KBM-7 (cell line): ENCODE results near the gene RFT1.

ENCODE experiments used
- DNase-seq: peaks from one replicate; pipeline ENCODE4 v3.0.0-alpha.2; 2015
- in situ Hi-C: fragments of 300-500 bp; cut with MboI; formaldehyde crosslinking; loops from 2 replicates; pipeline ENCODE4 v1.14.3; 2020; ENCODE audit warnings: low sequenced_read_pairs, low pct_unique_long_range_greater_than_20kb, mixed read lengths

Gene RFT1

DNA sequence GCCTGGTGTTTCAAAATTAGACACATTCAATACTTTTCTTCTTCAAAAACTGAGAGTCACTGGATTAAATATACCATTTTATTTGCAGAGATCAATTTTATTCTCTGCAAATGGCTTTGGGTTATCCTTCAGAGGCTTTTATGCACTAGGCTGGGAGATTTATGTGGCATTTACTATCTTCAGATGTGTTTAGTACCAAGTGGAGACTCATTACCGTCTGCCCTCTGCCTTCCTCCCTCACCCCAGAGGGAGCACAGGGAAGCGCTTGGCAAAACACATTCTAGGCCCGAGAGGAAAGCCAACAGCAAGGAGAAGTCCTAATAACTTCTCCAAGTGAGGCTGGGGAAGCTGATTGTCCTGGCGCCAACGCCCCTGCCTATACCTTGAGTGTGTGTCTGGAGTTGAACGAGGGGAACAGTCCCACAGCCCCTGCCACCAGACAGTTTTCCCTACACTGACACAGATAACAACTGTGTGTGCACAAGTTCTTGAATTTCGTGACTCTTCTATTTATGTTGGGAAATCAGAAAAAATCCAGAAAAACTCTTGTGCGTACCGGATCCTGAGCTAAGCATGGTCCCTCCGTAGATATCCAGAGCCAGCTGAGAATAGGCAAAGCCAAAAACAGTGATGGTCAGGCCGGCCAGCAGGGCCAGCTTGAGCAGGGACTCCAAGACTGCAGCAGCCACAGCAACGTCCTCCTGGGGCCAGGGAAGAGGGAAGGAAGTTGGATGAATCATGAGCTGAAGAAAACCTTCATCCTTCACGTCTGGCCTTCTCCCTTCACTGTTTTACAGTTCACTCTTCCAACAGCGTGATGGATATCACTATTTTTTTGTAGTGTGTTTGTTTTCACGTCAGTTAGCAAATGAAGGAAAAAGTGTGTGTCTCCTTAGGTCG, 26.6 kb downstream of the RFT1 start:
- in situ Hi-C loops = no loop called here
- no peak for DNase-seq

DNA sequence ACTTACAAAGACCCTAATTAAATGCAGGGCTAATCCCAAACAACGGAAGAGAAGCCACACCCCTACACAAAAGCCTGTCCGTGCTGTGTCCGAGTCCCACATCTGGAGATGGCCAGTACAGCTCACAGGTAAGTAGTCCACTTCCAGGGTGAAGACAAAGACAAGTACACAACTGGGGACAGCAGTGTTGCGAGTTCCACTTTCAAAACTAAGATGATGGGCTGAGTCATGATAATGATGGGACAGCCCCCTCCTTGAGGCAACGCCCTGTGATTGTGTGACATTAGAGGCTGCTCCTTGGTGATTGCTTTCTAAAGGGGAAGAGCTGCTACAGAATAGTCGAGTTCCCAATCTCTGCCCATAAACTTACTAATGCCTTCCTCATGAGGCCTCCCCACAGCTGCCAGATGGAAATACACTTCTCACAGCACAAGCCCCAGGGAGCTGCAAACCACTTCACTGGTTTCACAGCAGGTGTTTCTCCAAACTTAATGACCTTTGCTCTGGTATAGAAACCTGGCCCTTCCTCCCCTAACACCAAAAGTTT, 27.6 kb downstream of the RFT1 start:
- DNase-seq = peak; percentile 55
- in situ Hi-C loops = no loop called here

DNA sequence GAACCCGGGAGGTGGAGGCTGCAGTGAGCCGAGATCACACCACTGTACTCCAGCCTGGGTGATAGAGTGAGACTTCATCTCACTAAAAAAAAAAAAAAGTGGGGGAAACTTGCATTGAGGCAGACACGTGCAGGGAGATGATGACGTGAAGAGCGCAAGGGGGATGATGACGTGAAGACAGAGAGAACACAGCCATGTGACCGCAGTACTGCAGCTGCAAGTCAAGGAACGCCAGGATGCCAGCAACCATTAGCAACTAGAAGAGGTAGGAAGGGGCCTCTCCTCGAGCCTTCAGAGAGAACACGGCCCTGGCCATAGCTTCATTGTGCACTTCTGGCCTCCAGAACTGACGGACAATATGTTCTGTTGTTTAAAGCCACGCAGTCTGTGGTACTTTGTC, 28.3 kb downstream of the RFT1 start:
- in situ Hi-C loops = no loop called here
- no peak for DNase-seq

DNA sequence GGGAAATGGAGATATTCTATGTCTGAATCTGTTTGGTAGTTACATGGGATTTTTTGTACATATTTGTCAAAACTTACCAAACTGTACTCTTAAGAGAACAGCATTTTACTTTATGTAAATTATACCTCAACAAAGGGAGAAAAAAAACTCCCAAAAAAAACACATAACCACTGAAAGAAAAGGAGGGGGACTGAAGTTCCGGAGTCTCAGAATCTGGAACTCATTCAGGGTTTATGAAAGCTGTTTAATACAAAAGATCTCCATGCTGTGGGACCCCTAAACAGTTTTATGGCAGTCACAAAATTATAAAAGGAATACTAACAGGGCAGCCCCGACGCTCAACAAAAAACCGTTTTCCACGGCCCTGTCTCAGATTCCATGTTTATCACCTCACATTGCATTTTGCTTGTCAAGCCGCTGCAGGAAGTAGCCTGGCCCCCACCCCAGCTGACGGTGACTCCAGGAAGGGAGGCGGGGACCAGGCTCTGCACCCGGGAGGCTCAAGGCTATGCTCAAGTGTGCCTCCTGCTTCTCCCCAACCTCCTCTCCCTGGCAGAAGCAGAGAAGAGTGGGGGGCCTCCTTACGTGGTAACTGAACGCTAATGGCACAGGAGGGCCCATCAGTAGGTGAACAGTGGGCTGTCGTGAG, 29.3 kb downstream of the RFT1 start:
- no peak for DNase-seq
- in situ Hi-C loops = no loop called here

DNA sequence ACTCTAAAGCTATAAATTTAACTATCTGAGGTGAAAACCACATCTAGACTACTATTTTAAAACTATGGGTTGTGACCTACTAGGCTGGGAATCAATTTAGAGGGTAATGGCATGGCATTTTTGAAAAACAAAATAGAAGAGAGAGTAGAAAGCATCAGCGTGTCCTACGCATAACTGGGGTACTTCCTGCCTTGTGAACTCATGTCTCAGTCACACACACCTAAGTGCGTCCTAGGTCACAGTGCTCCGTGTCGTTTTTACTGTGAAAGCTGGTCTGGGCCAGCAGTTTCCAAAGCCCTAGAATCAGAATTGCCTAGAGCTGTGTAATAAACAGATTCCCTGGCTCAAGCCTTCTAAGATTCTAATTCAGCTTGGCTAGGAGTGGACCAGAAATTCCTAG, 32.3 kb downstream of the RFT1 start:
- no peak for DNase-seq
- in situ Hi-C loops = no loop called here

DNA sequence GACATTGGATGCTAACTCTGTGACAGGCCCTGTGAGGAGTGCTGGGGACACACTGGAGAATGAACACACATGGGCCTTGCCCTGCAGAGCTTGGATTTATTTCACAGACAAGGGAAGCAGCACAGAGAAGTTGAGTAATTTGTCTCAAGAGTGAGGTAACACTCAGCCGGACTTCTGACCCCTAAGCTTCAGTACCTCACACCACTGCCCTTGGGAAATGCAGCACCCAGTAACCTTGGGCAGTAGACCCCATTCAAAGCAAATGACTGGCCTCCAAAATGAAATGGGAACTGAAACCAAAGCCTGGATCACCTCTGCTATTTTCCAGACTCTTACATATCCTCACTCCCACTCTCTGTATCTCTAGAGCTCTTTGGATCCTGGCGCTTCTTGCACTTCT, 37.3 kb downstream of the RFT1 start:
- in situ Hi-C loops = no loop called here
- DNase-seq = no peak

DNA sequence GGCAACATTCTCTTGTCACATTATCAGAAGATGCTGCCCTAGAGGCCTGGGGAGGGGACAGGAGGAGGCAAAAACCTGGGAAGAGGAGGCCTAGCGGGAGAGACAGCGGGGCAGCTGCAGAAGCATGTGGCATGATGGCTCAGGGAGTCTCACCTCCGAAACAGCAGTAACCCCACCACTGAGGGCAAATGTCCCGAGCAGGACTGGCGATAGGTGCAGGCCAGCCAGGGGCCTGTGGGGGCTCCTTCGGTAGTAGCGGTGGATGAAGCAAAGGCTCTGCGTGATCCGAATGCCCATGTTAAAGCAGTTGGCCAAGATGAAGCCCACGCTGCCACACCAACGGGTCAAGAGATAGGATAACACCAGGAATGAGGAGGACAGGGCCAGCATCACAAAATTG, 38.0 kb downstream of the RFT1 start:
- in situ Hi-C loops = no loop called here
- DNase-seq = no peak

DNA sequence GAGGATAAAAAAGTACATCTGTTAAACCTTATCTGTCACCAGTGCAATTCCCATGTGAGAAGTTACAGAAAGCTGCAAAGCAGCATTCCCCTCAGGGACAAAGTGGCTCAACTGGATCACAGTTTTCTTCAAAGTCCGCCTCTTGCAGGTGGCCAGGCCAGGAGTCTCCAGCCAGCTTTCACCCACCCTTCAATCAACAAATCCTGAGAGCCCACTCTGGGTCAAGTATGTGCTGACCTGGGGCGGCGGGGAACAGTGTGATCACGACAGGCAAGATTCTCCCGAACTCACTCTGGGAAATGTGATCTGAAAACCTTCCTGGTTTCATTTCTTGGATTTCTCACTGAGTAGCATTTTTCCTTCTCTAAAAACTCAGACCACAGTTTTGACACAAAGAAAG, 39.2 kb downstream of the RFT1 start:
- no peak for DNase-seq
- in situ Hi-C loops = no loop called here

DNA sequence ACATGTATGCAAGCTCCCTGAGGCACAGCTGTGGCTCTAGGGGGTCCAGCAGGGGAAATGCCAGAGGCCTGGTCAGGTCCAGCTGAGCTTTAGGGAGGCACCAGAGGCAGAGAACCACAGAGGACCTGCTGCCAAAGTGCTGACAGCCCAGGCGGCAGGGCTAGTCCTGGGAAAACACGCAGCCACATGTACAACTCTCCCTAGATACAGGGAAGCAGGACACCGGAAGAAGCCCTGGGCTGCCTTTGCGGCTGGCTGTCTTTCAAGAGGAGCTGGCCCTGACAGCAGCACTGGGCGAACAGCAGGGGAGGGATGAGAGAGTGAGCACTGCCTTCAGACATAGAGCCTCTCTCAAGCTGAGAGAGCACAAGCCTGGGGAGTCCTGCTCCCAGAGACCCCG, 40.7 kb downstream of the RFT1 start:
- in situ Hi-C loops = no loop called here

DNA sequence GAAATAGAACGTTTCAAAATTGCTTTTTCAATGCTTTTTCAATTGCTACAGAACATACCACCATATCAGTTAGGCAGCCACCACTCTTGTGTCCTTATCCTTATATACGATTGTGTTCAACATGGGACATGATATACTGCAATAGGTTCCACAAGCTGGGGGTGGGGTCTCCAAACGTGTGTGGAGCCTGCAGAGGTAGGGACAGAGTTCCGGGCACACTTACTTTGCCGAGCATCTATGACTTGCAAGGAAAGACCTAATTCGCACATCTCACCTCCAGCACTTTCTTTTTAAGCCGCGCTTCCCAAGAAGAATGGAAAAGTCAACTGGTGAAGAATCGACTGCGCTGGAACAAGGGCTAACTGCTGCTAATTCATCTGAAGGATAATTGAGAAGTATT, 44.8 kb downstream of the RFT1 start:
- in situ Hi-C loops = no loop called here
- DNase-seq = no peak

More for the DNA sequence above, 40.7 kb downstream of the RFT1 start:
- no peak for DNase-seq

DNA sequence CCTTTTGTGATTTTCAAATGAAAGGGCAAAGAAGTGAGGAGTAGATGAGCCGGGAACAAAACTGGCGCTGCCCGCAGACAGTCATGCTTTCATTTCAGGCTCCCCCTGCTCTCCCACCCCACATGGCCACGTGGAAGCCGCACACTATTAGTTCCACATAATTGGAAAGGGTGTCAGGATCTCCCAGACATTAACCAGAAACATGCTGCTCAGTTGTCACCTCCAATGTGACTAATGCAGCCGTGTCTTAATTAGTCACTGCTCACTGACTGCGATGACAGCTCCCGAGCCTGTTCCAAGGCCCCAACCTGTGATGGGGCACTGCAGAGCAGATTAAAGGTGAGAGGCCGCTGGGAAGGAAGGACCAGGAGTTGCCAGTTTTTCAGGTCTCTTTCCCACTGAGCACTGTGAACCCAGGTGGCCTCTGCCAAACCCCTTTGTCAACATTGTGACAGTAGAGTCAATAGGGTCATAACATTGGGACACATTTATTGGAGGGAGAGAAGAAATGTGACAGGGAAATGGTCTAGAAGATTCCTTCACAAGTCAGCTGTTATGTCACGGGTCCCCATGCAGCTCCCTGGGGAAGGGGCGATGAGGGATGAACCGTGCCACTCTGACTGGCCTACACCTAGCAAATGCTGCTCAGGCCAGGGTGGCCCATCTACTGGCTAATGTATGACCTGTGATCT, 45.8 kb downstream of the RFT1 start:
- DNase-seq = no peak
- in situ Hi-C loops = no loop called here

DNA sequence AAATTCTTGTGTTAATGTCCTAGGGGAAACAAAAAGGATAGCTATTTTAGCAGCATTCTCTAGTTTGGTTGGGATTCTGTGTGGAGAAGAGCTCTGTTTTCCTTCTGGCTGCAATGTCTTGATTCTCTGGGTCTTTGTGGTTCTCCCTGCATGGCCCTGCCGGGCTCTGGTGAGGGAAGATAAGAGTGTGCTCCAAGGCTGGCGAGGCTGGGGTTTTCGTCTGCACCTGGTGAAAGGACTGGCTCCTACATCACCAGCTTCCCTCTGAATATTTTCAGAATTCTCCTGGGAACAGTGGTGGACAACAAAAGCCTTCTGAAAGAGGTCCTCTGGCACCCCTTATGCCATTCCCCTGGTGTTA, 46.3 kb downstream of the RFT1 start:
- no peak for DNase-seq
- in situ Hi-C loops = no loop called here

DNA sequence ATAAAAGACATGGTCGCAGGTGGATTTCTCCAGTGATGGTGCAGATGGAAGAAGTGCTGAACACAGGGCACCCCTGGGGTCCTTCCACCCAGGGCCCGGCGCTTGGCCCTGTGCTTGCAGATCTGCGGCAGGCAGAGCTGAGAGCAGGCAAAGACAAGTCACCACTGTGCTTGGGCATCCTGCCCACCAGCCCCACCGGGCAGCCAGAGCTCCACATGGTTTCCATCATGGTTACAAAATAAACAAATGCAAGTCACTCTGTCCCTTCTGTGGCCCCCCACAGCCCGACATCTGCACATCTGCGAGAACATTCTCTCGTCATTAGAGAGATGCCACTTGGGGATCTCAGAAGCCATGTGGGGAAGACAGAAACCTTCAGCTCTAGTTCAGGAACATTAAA, 46.7 kb downstream of the RFT1 start:
- in situ Hi-C loops = no loop called here
- DNase-seq = no peak

DNA sequence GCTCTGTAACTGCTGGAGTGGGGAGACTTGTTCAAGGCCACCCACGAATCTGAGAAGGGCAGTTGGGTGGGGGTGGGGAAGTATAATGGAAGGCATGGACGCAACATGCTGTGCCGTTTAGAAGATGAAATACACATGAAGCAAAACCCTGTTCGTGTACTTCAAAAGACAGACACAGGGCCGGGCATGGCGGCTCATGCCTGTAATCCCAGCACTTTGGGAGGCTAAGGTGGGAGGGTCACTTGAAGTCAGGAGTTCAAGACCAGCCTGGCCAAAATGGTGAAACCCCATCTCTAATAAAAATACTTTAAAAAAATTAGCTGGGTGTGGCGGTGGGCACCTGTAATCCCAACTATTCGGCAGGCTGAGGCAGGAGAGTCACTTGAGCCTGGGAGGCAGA, 47.5 kb downstream of the RFT1 start:
- in situ Hi-C loops = no loop called here
- no peak for DNase-seq

DNA sequence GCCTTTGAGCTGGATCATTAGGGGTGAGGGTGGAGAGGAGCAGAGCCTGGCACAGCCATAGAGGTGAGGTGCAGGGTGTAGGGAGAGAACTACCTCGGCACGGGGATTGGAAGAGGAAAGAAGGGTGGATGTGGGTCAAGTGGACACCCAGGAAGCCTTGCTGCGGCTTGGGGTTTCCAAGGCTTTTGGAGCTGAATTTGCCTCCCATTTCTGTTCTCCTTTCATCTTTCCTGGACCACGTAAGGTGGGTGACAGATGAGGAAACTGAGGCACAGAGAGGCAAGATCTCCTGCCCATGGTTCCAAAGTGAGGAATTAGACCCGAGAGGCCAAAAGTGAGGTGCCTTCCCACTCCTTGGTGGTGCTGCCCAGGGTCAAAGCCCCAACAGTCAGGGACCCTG, 48.9 kb downstream of the RFT1 start:
- in situ Hi-C loops = no loop called here
- no peak for DNase-seq

DNA sequence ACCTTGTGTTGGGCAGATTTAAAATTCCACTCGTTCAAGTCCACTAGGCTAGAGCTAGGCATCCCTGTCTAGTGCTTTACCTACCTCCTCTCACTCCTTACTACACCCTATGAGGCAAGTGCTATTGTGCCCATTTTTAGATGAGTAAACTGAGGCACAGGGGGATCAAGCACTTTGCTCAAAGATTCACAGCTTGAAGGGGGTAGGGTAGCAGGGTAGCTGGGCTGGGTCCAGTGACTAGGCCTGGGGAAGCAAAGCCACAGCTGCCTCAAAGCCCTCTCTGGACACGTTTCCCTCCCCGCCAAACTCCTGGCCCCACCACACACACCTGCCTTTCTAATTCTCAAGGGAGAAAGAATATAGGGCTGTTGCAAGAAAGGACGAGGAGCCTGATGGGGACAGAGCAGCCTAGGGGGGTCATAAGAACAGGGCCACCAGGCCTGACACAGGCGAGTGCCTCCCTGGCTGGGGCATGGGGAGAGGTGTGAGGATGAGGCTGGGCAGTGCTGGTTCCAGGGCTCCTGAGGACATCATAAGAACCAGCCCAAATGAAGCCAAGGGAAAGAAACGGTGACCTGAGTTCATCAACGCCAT, 49.5 kb downstream of the RFT1 start:
- DNase-seq = no peak
- in situ Hi-C loops = no loop called here

DNA sequence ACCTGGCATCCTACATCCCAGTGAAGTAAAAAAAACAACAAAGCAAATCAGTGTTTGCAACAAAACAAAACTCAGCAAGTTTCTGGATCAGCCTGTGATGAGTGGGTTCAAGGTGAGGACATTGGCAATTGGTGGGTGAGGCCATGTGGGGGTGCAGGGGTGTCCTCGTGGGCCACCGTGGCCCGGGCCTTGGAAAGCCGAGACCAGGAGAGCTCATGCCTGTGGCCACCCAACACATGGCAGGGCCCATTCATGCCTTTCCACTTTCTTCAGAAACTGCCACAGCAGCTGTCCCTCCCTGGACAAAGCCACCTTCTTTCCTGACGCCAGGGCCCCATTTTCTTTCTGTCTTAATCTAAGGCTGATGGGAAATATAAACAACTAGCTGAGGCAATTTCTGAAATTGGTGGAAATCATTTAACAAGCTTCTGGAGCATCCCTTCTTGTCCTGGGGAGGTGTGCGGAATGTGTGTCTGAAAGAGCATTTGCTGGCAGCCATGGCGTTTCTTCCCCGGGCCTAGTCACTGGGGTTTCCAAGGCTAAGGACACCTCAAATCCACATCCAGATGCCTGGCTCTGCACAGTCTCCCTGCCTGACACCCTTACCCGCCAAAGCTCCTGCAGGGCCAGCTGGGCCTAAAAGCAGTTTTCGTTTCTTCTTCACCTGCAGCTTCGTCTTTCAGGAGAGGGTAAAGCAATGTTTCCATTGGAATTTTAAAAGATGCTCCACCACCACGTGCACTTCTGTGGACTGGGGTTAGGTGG, 50.3 kb downstream of the RFT1 start:
- in situ Hi-C loops = no loop called here
- DNase-seq = no peak

DNA sequence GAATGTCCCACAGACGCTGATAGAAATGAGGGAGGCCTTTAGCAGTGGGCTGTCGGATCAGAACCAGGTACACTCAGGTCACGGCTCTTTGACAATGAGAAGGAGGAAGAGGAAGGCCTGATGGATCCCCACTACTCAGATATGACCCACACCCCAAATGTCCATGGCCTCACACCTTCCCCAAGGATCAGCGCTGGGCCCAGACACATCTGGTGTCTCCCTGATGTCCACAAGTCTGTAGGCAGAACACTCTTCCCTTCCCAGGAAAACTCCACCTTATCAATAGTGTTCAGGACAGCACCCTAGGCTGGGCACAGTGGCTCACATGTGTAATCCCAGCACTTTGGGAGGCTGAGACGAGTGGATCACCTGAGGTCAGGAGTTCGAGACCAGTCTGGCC, 51.1 kb downstream of the RFT1 start:
- no peak for DNase-seq
- in situ Hi-C loops = no loop called here

DNA sequence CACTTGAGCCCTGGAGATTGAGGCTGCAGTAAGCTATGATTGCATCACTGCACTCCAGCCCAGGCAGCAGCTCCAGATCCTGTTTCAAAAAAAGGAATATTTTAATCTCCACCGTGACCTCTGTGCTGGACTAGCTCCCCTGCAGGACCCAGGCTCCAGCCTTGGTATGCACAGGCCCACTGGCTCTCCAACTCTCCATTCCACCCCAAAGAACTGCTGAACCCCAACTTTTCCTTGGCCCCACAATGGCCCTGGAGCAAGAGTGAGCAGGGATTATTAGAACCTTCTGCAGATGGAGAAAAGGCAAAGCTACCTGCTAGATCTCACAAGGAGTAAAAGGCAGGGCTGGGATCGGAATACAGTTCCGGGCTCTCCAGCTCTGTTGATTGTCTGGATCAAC, 51.6 kb downstream of the RFT1 start:
- DNase-seq = no peak
- in situ Hi-C loops = no loop called here
